Keratinocyte (primary cell): ENCODE results near the gene FRY. TPM values are rescaled to one million over a fixed set of nuclear protein-coding genes. Genes with fewer than 3 reads are reported as not detected.

Experiments used
- DNase-seq: peaks from one replicate; pipeline ENCODE4 v3.0.0-alpha.2; 2011; ENCODE audit warnings: low read depth, missing footprints, low spot score
- FAIRE-seq: peaks from 2 replicates; lab custom pipeline; 2011; peaks lifted over from hg19 to GRCh38; lab: Jason Lieb, UNC
- H2AFZ ChIP-seq: 2 replicates; pipeline ENCODE4 v1.6.0; 2012; ENCODE audit warnings: low read length, control low read depth, inconsistent platforms; ENCODE audit not compliant: control insufficient read depth
- H3K27ac ChIP-seq: 2 replicates; pipeline ENCODE4 v1.5.1; 2011; ENCODE audit warnings: low read length; ENCODE audit not compliant: control insufficient read depth, insufficient read depth
- H3K27me3 ChIP-seq: 3 replicates; pipeline ENCODE4 v1.6.0; 2011; ENCODE audit warnings: low read length; ENCODE audit not compliant: control insufficient read depth, insufficient read depth; ENCODE audit errors: extremely low read depth
- H3K36me3 ChIP-seq, 2 experiments: 2 replicates in 1 of 2; 3 replicates in 1 of 2; pipeline ENCODE4 v1.5.1; 2011; ENCODE audit warnings: low read length in 2 of 2, mild to moderate bottlenecking in 1 of 2; ENCODE audit not compliant: control insufficient read depth in 2 of 2, insufficient read depth in 2 of 2; ENCODE audit errors: extremely low read depth in 1 of 2
- H3K4me1 ChIP-seq: 3 replicates; pipeline ENCODE4 v1.5.1; 2011; ENCODE audit warnings: low read length; ENCODE audit not compliant: control insufficient read depth, insufficient read depth; ENCODE audit errors: extremely low read depth
- H3K4me2 ChIP-seq: 3 replicates; pipeline ENCODE4 v1.6.0; 2011; ENCODE audit warnings: low read depth, low read length; ENCODE audit not compliant: control insufficient read depth, insufficient read depth; ENCODE audit errors: extremely low read depth
- H3K4me3 ChIP-seq, 3 experiments: fragments of 200-600 bp in 1 of 3; sonication (generic) in 1 of 3; 2 replicates in 2 of 3; 3 replicates in 1 of 3; pipeline ENCODE4 v1.5.1; 2011 to 2016; ENCODE audit warnings: low read length in 3 of 3, mild to moderate bottlenecking in 3 of 3, control low read depth in 2 of 3, inconsistent platforms in 1 of 3, low read depth in 1 of 3, mixed read lengths in 1 of 3, mixed run types in 1 of 3, moderate library complexity in 1 of 3; ENCODE audit not compliant: control insufficient read depth in 2 of 3, insufficient read depth in 2 of 3; ENCODE audit errors: extremely low read depth in 1 of 3
- H3K79me2 ChIP-seq: 2 replicates; pipeline ENCODE4 v1.6.0; 2012; ENCODE audit warnings: low read length; ENCODE audit not compliant: control insufficient read depth, insufficient read depth
- H3K9ac ChIP-seq: 3 replicates; pipeline ENCODE4 v1.6.0; 2011; ENCODE audit warnings: low read length; ENCODE audit not compliant: control insufficient read depth, insufficient read depth; ENCODE audit errors: extremely low read depth
- H3K9me1 ChIP-seq: 3 replicates; pipeline ENCODE4 v1.6.0; 2011; ENCODE audit warnings: low read length; ENCODE audit not compliant: control insufficient read depth, insufficient read depth; ENCODE audit errors: extremely low read depth
- H3K9me3 ChIP-seq: 2 replicates; pipeline ENCODE4 v1.5.1; 2012; ENCODE audit warnings: low read depth, low read length; ENCODE audit not compliant: control insufficient read depth
- H4K20me1 ChIP-seq: 3 replicates; pipeline ENCODE4 v1.6.0; 2011; ENCODE audit warnings: low read length; ENCODE audit not compliant: control insufficient read depth, insufficient read depth; ENCODE audit errors: extremely low read depth
- CTCF ChIP-seq, 3 experiments: IDR thresholded peaks in 1 of 3; conservative IDR thresholded peaks in 1 of 3; optimal IDR thresholded peaks in 1 of 3; 2 replicates in 2 of 3; 3 replicates in 1 of 3; pipeline versions ENCODE3 to v1.5.1; 2011; ENCODE audit warnings: low read length in 3 of 3, mild to moderate bottlenecking in 3 of 3, moderate library complexity in 2 of 3, control low read depth in 1 of 3, inconsistent platforms in 1 of 3; ENCODE audit not compliant: insufficient read depth in 2 of 3; ENCODE audit errors: extremely low read depth in 1 of 3
- EZH2 ChIP-seq: IDR thresholded peaks from one replicate; pipeline ENCODE4 v1.6.1; 2012; ENCODE audit warnings: inconsistent platforms, mild to moderate bottlenecking, low read length, moderate library complexity
- dilution Hi-C: fragments of 300-500 bp; cut with MboI; formaldehyde crosslinking; loops from one replicate; pipeline ENCODE4 v1.7.0; 2020; ENCODE audit warnings: low sequenced_read_pairs; ENCODE audit not compliant: extremely low pct_ligation_motif_present
- polyA plus RNA-seq, 5 experiments: library from polyadenylated mRNA; depleted of rRNA in 3 of 5; stranded (reverse) in 3 of 5; stranded (forward) in 1 of 5; unstranded in 1 of 5; fragments of >200 nt; gene quantifications; 1 replicate in 1 of 5; 2 replicates in 3 of 5; 3 replicates in 1 of 5; pipeline versions ENCODE4 v1.2.1 to v1.2.3, GENCODE V29; 2011 to 2012; ENCODE audit warnings: missing spikeins in 2 of 5, low read depth in 1 of 5, low replicate concordance in 1 of 5

Gene FRY
- polyA plus RNA-seq, 1 donor (not counting 4 experiments of a cell fraction or from before 2014, with no cell fraction given): 0.80 TPM

DNA sequence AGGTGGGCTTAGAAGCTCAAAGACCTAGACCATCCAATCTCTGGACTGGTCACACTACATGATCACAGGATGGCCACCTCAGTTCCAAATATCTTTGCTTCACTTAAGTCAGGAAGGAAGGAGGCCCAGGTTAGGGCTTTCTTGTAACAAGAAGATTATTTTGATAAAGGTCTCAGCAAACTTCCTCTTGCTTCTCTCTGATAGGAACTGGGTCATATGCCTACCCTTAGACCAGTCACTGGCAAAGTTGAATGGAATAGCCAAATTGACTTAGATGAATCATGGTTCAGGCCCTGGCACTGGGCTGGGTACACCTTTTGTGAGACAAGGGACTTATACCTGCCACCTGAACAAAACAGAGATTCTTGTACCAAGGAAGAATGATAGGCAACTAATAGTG, 11.0 kb downstream of the FRY start:
- peaks cover 2% of the 10 kb centered on the region for H3K4me1 ChIP-seq
- no peaks in the 10 kb centered on the region for H3K27me3 ChIP-seq
- no peaks in the 10 kb centered on the region for H3K9me3 ChIP-seq
- no peaks in the 10 kb centered on the region for H3K36me3 ChIP-seq
- no peak for TF ChIP-seq EZH2
- no peak for TF ChIP-seq CTCF (optimal IDR thresholded peaks at IDR 0.05 in 1 of 3, IDR thresholded peaks at IDR 0.05 in 1 of 3, conservative IDR thresholded peaks at IDR 0.05 in 1 of 3; ENCODE audit: extremely low read depth in 1 of 3, insufficient read depth in 2 of 3, low read length in 3 of 3)
- no peak overlapping the region for H2AFZ ChIP-seq
- no peak overlapping the region for H3K9ac ChIP-seq
- no peaks in the 10 kb centered on the region for H4K20me1 ChIP-seq
- DNase-seq (no peak), FAIRE-seq (no peak)
- no peak overlapping the region for H3K4me2 ChIP-seq
- H3K79me2 ChIP-seq: no peaks in the 10 kb centered on the region
- dilution Hi-C loops: no loop called here
- no peaks in the 10 kb centered on the region for H3K9me1 ChIP-seq
- H3K27ac ChIP-seq: no peak overlapping the region
- H3K4me3 ChIP-seq: no peak overlapping the region

GRCh38 chr13:32044446-32044845, 12.9 kb downstream of the FRY start:
- Histone ChIP-seq H3K4me3 (no peak overlapping the region), H4K20me1 (no peaks in the 10 kb centered on the region), H3K9me3 (no peaks in the 10 kb centered on the region), H3K4me1 (peaks cover 2% of the 10 kb centered on the region), H3K4me2 (no peak overlapping the region), H3K36me3 (no peaks in the 10 kb centered on the region), H3K9me1 (no peaks in the 10 kb centered on the region), H2AFZ (no peak overlapping the region), H3K27me3 (no peaks in the 10 kb centered on the region), H3K79me2 (no peaks in the 10 kb centered on the region), H3K9ac (no peak overlapping the region), H3K27ac (no peak overlapping the region)
- TF ChIP-seq EZH2 (no peak), CTCF (optimal IDR thresholded peaks at IDR 0.05 in 1 of 3, IDR thresholded peaks at IDR 0.05 in 1 of 3, conservative IDR thresholded peaks at IDR 0.05 in 1 of 3; ENCODE audit: extremely low read depth in 1 of 3, insufficient read depth in 2 of 3, low read length in 3 of 3) (no peak)
- dilution Hi-C loops: no loop called here
- DNase-seq: no peak
- FAIRE-seq: no peak
